LHCN-M2 (cell line): Measurements from ENCODE around the gene HARS2. TPM values are rescaled to one million over a fixed set of nuclear protein-coding genes. Genes with fewer than 3 reads are reported as not detected.
"Not testable (repeated sequence)": the region's sequence is repeated elsewhere in the genome, so short reads cannot be mapped to it uniquely, and the experiment has no call there.

Experiments
- DNase-seq: peaks from one replicate; pipeline ENCODE4 v3.0.0-alpha.2; 2012; ENCODE audit warnings: low read depth
- polyA plus RNA-seq: library from polyadenylated mRNA; unstranded; fragments of >200 nt; gene quantifications from one replicate; pipeline ENCODE4 v1.2.1, GENCODE V29; 2012; ENCODE audit warnings: missing spikeins
- total RNA-seq: library from RNA; depleted of rRNA; stranded (reverse); fragments of >200 nt; gene quantifications from 2 replicates; pipeline ENCODE4 v1.2.3, GENCODE V29; 2014; rRNA removed

The HARS2 gene, protein sequence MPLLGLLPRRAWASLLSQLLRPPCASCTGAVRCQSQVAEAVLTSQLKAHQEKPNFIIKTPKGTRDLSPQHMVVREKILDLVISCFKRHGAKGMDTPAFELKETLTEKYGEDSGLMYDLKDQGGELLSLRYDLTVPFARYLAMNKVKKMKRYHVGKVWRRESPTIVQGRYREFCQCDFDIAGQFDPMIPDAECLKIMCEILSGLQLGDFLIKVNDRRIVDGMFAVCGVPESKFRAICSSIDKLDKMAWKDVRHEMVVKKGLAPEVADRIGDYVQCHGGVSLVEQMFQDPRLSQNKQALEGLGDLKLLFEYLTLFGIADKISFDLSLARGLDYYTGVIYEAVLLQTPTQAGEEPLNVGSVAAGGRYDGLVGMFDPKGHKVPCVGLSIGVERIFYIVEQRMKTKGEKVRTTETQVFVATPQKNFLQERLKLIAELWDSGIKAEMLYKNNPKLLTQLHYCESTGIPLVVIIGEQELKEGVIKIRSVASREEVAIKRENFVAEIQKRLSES
- total RNA-seq: 39.2 and 41.6 TPM in 2 replicates
- 24.6 TPM for polyA plus RNA-seq

DNA sequence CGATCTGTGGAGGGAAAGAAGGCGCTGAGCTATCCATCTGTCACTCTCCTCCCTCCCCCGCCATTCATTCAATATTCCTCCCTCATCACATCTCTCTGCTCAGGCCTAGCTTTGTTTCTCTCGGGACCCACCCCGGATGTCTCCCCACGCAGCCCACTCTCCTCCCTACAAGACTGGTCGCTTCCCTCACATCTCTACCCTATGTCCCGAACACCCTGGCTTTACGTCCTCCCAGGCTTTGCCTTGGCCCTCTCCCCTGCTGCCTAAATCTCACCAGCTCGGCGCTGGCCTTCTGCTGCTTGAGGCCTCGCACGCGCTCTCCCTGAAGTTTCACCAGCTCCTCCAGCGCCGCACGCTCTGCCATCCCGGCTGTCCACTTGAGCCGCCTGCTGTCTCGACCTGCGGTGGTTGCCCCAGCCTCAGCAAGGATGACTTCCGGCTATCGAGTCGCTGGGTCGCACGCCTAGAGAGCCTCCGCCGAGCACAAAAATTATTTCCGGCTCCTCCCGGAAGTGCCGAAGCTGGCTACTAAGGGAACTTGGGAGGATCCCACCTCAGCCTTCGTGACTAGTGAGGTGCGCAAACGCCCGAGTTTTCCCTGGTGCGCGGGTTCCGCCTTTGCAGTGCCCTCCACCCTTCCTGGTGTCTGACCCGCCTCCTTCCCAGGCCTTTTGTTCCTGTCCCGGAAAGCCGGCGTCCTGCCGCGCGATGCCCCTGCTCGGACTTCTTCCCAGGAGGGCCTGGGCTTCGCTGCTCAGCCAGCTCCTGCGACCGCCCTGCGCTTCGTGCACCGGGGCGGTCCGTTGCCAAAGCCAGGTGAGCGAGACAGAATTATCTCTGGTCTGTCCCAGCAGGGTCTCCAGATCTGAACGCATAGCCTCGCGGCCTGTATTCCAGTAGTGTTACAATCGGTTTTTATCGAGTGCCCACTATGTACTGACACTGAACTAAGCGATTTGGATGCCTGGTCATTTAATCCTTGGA, at the start of gene HARS2, which contains the start of gene HARS1:
Gene HARS2, plus strand, starts transcription at position 515 of the 984 bp plus-strand sequence. Its CDS starts 194 bp downstream, at position 709.
Gene HARS1, minus strand, starts transcription at position 430 of the 984 bp plus-strand sequence. Its CDS starts 66 bp downstream, at position 364.
- peak; percentile 96 for DNase-seq

DNA sequence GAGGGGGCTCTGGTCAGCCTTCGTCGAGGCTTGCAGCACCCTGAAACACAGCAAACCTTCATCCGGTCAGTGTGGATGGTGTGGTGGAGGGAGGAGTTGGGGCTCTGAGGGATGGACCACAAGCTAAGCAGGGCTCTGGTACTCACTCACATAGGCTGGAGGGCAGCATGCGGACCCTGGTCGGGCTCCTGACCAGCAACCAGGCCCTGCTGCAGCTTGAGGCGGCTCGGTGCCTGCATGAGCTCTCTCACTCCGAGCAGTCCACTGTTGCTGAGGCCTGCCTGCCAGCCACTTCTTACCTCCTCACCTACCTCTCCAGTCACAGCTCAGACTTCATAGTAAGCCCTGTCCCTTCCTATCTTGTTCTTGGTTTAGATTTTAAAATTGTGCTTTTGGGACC, 49.5 kb upstream of the HARS2 start:
- DNase-seq: no peak

DNA sequence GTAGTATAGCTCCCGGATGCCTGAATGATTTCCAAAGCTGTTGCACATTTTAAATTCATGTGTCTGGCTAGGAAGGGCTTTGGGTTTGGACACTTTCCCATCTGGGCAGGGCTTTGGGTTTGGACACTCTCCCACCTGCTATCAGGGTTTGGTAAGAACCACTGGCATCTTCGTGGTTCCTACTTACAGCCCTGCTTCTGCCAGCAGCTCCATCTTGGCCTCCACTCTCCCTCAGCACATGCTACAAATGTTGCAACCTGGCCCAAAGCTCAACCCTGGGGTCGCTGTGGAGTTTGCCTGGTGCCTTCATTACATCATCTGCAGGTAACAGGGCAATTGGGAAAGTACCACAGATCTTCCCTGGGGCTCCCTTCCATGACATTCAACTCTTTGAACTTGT, 48.5 kb upstream of the HARS2 start:
- DNase-seq: peak; percentile 52

DNA sequence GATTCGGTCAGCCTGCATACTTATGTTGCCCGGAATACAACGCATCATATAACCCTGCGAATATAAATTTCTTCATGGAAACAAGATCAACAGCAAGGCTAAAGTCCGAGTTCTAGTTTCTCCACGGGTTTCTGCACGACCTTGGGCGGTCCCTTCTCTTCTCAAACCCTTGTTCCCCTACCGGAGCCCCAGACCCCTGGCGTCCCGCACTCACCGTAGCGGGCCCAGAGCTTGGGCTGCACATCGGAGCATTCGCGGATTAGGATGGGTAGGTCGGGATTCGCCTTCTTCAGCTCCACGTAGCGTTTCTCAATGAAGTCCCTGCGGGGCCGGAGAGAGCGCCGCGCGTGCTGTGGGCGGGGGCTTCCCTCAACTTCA, 44.2 kb upstream of the HARS2 start:
- no peak for DNase-seq

DNA sequence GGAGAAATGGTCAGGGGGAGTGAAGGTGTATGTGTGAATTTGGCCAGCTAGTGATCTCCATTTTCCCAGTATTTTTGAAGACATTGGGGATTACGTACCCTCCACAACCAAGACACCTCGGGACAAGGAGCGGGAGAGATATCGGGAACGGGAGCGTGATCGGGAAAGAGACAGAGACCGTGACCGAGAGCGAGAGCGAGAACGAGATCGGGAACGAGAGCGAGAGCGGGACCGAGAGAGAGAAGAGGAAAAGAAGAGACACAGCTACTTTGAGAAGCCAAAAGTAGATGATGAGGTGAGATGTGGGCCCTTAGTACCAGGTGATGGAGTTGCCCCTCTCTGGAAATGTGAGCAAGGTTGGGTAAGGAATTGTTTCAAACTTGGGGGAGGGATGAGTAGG, 32.4 kb upstream of the HARS2 start:
- no peak for DNase-seq

DNA sequence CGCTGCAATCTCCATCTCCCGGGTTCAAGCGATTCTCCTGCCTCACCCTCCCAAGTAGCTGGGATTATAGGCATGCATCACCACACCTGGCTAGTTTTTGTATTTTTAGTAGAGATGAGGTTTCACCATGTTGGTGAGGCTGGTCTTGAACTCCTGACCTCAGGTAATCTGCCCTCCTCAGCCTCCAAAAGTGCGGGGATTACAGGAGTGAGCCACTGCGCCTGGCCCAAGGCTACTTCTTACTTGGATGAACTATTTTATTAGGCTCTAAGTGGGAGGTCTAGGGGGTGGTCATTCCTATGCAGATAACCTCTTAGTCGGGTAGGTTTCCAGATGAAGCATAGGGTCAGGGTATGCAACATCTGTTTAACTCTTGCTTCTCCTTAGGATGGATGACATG, 30.9 kb upstream of the HARS2 start:
- DNase-seq: not testable (repeated sequence)

DNA sequence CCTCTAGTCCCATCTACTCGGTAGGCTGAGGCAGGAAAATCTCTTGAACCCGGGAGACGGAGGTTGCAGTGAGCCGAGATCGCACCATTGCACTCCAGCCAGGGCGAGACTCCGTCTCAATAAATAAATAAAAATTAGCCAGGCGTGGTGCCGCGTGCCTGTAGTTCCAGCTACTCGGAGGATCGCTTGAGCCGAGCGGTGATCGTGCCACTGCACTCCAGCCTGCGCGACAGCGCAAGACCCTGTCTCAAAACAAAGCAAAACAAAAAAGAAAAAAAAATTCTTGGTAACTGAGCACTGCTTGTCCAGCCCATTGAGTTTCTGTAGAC, 27.3 kb upstream of the HARS2 start:
- no peak for DNase-seq

DNA sequence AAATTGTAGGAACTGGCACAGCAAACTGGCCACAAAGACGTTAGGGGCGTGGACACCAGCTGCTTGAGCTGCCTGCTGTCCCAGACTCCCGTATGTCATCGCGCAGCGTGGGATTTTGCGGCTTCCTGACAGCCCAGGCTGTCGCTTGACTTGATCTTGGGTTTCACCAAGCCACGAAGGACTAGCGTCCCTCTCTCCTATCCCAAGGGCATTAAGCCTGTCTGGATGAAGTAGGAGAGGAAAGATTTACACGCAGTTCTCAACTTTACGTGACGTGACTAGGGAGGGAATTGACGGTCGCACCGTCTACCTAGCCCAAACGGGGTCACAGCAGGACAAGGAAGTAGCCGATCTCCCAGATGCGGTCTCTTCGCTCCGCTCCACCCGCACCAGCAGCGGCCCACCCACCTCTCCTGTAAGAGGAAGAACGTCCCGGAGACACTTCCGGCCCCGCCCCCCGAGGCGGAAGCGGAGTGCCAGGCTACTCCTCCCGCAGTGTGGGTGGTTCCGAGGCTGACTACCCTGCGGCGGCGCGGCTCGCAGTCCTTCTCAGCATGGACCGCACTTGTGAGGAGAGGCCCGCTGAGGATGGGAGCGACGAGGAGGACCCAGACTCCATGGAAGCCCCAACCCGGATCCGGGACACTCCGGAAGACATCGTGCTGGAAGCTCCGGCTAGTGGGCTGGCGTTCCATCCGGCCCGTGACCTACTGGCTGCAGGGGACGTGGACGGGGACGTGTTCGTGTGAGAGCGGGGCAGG, 26.7 kb upstream of the HARS2 start, which contains the start of gene WDR55:
Gene WDR55, plus strand, starts transcription at position 546 of the 761 bp plus-strand sequence. Its CDS starts 9 bp downstream, at position 555.
- DNase-seq: peak; percentile 91

DNA sequence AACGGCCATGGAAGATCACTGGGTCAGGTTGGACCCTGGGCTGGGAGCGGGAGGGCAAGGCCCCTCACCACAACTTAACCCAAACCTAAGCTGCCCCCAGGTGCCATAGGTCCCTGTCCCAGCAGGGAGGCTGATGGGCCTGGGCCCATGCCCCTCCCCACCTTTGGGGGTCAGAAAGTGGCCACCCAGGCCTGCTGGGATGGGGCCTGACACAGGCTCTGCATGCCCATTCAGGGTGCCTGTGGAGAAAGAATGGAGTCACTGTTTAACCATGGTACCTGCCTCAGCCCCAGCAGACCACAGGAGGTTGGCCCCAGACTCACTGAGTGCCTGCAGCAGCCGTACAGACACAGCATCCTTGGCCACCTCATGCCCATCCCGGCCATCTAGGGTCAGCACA, 20.2 kb upstream of the HARS2 start:
- not testable (repeated sequence) for DNase-seq

DNA sequence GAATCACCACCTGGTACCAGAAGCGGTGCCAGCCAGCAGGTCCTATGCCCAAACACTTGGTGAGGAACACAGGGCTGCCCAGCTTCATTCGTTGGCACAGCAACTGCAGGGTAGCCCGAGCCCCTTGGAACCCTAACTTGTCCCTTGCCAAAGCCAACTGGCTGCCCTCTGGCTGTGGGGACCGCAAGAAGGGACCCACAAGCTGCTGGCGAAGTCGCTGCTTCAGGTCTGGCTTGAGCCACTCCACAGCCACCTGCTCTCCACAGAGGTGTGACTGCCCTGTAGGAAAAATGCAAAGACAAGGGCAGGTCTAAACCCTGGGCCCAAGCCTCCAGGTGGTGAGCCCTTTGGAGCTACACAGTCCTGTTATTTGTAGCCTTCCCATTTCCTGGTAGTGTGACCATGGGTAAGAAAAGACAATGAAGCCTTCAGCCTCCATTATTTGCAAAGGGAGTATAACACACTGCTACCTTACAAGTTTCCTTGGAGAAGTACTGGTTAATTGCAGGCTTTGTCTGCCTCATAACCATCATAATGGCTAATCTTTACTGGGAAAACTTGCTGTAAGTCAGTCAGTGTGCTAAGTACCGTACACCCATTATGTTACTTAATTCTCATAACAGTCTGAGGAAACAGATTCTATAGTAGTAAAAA, 19.7 kb upstream of the HARS2 start:
- DNase-seq: no peak

DNA sequence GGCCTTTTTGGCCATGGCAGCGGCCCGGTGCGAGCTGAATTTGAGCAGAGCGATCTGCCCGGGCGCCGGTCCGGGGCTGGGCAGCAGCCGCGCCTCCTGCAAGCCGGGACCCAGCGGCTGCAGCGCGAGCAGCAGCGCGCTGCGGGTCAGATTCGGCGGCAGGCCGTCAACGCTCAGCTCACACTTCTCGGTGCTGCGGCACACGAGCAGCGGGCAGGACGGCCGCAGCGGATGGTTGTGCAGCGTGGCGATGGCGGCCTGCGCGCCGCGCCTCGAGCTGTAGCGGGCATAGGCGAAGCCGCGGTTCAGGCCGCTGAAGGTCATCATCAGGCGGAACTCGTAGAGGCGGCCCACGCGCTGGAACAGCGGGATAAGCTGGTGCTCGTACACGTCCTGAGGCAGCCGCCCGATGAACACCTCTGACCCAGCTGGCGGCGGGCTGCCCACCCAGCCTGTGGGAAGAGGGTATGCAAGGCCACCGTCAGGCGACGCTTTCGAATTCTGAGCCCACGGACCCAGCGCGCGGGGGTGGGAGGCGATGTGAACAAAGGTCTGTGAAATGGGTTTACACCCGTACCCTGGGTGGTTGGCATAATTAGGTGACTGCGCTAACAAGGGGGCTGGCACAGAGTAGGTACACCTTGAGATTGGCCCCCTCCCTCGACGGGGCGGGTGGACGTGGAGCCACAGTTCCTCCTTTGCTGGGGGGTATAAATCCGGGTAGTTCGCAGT, 18.6 kb upstream of the HARS2 start:
- DNase-seq: no peak

DNA sequence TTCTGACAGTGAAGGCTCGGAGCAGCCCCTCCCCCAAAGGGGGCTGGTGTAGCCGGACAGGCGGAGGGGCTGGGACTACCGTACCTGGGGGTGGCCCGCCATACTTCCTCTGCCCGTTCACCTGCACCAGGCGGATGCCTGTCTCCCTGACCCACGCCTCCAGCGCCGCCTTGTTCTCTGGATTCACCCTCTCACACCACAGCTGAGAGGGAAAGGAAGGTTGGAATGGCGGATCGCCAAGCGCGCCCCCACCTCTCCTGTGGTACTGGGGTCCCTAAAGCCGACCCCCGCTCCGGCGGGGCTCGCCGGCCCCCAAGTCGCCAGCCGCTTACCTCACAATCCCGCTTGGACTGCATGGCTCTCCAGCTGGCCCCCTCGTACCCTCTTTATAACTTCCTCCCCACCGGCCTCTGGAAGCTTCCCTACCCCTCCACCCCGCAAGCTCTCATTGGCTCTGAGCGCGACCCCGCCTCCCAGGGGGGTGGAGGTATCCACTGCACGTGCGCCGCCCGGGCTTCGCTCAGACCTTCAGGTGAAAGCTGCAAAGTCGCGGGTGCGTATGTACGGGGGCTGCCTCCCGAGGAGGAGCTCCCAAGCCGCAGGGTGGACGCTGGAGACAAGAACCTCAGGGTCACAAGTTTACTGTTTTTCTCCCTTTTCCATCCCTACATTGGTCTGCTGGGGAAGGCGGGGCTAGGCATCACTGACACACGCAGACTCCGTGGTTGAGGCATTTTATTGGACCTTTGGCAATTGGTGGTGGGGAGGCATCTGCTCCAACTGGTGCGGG, 17.9 kb upstream of the HARS2 start, which contains the start of gene DND1:
Gene DND1, minus strand, starts transcription at position 390 of the 790 bp plus-strand sequence. Its CDS starts 34 bp downstream, at position 356.
- no peak for DNase-seq

DNA sequence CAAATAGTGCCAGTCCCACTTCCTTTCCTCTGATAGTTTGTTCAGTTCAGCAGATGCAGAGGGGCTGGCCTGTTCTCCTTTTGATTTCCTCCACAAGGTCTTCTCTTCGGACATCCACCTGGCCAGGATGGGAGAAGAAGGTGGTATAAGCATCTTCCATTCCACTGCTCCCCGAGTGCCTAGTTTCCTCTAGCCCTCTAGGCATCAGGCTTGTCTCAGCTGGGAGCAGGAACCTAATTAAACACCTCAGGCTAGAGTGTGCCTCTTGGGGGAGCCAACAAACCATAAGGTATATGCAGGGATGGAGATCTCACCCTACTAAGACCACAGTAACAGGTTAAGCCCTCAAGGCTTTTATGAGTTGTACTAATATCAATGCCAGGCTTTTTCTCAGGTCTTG, 17.0 kb upstream of the HARS2 start:
- DNase-seq: no peak

DNA sequence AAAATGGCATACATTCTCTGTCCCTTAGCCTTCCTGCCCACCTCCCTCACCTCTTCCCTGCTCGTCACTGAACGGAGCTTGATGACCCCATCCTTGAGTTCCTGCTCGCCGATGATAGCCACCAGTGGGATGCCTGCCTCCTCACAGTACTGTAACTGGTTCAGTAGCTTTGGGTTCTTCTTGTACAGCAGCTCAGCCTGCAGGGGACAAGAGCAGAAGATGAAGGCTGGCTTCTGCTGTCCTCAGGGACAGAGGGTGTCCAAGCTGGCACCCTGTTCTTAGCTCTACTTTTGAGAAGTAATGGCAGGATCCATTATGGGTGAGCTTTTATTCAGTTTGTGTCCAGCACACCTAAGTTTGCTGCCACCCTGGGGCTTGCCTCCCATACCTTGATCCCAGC, 16.6 kb upstream of the HARS2 start:
- DNase-seq: no peak

DNA sequence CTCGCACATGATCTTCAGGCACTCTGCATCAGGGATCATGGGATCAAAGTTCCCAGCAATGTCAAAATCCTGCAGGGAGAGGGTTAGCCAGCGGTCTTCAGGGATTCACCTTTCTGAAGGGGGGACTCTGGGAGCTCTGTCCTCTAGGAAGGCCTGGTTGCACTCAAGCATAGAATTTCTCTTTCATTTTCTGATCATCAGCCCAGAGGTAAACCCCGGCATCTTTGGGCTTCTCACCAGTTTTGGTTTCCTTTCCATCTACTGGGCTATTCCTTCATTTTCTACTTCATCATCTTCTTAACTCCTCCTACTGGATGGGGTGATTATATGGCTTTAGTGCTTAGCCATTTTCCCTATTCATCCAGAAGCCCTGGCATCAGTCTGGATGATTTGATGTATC, 13.3 kb upstream of the HARS2 start:
- DNase-seq: no peak

DNA sequence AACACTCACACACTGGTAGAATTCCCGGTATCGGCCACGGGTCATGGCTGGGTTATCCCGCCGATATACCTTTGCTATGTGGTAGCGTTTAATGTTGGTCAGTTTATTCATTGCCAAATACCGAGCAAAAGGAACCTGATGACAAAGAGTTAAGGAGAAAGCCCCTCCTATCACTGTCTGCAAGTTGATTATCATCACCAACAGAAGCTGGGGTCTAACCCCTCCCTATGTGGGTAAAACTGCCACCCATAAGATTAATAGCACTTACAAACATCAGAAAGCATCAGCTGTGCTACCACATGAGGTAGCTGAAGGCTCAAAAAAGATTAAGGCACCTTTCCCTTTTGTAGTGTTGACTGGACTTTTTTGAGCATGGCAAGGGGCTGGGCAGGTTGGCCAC, 12.3 kb upstream of the HARS2 start:
- DNase-seq: no peak

DNA sequence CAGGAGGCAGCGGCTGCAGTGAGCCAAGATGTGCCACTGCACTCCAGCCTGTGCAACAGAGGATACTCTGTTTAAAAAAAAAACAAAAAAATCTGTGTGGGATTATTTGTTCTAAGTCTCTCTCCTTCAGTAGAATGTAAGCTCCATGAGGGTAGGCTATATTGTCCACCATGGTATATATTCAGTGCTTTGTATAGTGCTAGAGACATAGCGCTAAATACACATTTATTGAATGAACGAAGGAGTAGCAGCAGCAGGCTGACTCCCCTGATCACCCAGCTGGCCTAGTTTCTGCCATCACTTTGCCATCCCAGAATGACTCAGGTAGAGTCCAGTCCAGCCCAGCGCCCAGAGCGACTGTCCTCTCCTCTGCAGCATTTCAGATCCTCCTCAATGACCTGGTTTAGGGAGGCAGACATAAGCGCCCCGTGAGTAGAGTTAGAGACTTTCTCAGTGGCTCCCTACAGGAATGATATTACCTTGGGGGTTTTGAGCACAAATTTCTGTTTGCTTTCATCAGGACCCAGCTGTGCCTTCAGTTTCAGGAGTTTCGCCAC, 801 bp upstream of the HARS2 start:
- DNase-seq: peak; percentile 13

DNA sequence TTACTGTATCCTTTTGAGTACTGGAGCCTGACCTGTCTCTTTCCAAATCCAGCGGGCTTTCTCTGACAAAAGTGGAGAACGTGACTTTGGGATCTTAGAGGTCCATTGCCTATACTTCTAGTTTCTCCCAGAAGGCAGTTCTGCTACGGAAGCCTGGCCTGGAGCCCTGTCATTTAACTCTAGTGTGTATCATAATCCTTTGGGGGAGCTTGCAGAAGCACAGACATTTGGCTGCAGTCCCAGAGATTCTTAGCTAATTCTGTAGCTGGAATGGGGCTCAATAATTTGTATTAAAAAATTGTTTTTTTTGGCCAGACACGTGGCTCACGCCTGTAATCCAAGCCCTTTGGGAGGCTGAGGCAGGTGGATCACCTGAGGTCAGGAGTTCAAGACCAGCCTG, 3.0 kb downstream of the HARS2 start:
- DNase-seq: no peak
